Measurements from ENCODE around the gene ADAMTS18. TPM values are rescaled to one million over a fixed set of nuclear protein-coding genes. Genes with fewer than 3 reads are reported as not detected.
"Not testable (repeated sequence)": the region's sequence is repeated elsewhere in the genome, so short reads cannot be mapped to it uniquely, and the experiment has no call there.

Gene ADAMTS18
- total RNA-seq, 1 donor from 2014 or later, result 0.05 TPM

- intact Hi-C loops (cut with micrococcal nuclease), result loop anchor here (10.0 kb wide), 1 partner anchor 1837 kb away; the partner anchor contains the start of gene TMEM170A
- peaks cover 4% of the 10 kb centered on the region for H3K4me1 Mint-ChIP-seq (ENCODE audit: low read depth)
Measured at GRCh38 chr16:77302249-77302648, 132.6 kb downstream of the ADAMTS18 start.

DNA sequence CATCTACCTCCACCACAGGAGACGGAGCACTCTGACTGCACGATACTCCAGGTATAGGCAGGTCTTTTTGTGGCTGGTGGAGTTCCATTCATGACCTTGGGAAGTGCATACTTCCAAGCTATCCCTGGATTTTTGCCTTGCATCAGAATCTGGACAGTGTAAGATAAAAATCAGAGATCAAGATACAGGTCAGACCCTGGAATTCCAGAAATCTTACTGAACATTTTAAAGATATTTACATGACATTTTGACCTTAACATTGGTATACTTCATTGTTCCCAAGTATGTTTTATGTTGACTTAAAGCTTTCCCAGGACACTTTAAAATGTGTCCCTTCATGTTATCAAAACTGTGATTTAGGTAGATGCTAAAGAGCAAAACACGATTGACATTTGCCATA, 134.6 kb downstream of the ADAMTS18 start:
- DNase-seq (ENCODE audit: low spot score), result no peak
- H3K9me3 Mint-ChIP-seq, result no peaks in the 10 kb centered on the region
- intact Hi-C loops (cut with micrococcal nuclease), result loop anchor here (10.0 kb wide), 1 partner anchor 1835 kb away; the partner anchor contains the start of gene TMEM170A
- no peaks in the 10 kb centered on the region for H3K4me1 Mint-ChIP-seq (ENCODE audit: low read depth)
- no peaks in the 10 kb centered on the region for H3K36me3 Mint-ChIP-seq (ENCODE audit: low read depth)
- H3K4me3 Mint-ChIP-seq, result no peak overlapping the region
- H3K27me3 Mint-ChIP-seq (ENCODE audit: insufficient read depth), result peaks cover 3% of the 10 kb centered on the region
- no peak overlapping the region for H3K27ac Mint-ChIP-seq

More at GRCh38 chr16:77302249-77302648, 132.6 kb downstream of the ADAMTS18 start:
- no peak overlapping the region for H3K27ac Mint-ChIP-seq
- DNase-seq (ENCODE audit: low spot score), result no peak
- H3K4me3 Mint-ChIP-seq, result no peak overlapping the region
- no peaks in the 10 kb centered on the region for H3K9me3 Mint-ChIP-seq
- H3K27me3 Mint-ChIP-seq (ENCODE audit: insufficient read depth), result peaks cover 3% of the 10 kb centered on the region
- no peaks in the 10 kb centered on the region for H3K36me3 Mint-ChIP-seq (ENCODE audit: low read depth)

DNA sequence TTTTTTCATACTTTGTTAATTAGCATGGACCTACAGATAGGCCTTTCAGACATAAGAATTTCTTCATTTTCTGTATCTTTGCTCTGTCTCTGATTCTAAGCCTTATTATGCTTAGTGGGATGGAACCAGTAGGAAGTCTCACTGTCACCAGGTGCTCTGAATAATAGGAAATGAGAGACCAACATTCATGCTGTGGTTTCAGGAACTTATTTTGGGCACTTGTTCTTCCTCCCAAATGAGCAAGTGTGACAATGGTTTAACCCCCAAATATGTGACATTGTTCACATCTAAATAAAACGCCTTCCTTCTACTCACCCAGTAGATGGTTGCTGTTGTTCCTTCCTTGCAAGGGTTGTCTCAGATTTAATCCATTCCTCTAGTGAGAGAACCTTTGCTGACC, 135.4 kb downstream of the ADAMTS18 start:
- intact Hi-C loops (cut with micrococcal nuclease), result no loop called here
- H3K4me3 Mint-ChIP-seq, result no peak overlapping the region
- DNase-seq (ENCODE audit: low spot score), result no peak
- H3K27ac Mint-ChIP-seq, result no peak overlapping the region
- H3K9me3 Mint-ChIP-seq, result no peaks in the 10 kb centered on the region
- H3K36me3 Mint-ChIP-seq (ENCODE audit: low read depth), result no peaks in the 10 kb centered on the region
- peaks cover 3% of the 10 kb centered on the region for H3K27me3 Mint-ChIP-seq (ENCODE audit: insufficient read depth)
- no peaks in the 10 kb centered on the region for H3K4me1 Mint-ChIP-seq (ENCODE audit: low read depth)

DNA sequence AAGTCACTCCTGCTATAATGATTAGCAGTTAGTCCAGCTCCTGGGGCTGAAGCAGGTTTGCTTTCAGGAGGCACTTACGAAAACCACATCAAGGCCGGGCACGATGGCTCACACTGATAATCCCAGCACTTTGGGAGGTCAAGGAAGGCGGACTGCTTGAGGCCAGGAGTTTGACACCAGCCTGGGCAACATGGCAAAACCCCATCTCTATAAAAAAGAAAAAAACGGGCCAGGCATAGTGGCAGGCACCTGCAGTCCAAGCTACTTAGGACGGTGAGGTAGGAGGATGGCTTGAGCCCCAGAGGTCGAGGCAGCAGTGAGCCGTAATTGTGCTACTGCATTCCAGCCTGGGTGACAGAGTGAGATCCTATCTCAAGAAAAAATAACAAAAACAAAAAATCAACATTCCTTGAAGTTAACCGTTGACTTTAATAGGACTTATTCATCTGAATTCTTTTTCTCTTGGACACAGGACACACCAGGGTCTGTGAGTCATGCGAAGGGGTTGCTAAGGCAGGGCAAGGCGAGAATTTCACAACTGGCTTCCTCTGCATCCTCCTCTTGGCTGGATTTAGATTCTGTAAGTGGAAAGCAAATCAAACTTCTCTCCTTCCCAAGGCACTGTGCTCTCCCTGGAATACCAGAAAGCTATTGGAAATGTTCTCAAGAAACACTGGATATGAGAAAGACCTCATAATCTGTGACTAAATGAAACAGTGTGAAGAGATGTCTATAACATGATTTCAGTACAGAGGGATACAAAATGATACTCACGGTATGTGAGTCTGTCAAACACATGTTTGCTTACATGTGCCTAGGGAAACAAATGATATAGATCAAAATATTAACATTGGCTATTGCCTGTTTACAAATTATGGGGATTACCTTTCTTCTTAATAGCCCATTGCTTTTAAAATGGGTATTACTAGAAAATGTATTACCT, 136.1 kb downstream of the ADAMTS18 start:
- no peaks in the 10 kb centered on the region for H3K9me3 Mint-ChIP-seq
- intact Hi-C loops (cut with micrococcal nuclease), result no loop called here
- no peak overlapping the region for H3K4me3 Mint-ChIP-seq
- H3K27me3 Mint-ChIP-seq (ENCODE audit: insufficient read depth), result peaks cover 3% of the 10 kb centered on the region
- H3K4me1 Mint-ChIP-seq (ENCODE audit: low read depth), result no peaks in the 10 kb centered on the region
- no peaks in the 10 kb centered on the region for H3K36me3 Mint-ChIP-seq (ENCODE audit: low read depth)
- H3K27ac Mint-ChIP-seq, result no peak overlapping the region
- no peak for DNase-seq (ENCODE audit: low spot score)

- Mint-ChIP-seq H3K27me3 (ENCODE audit: insufficient read depth) (peaks cover 3% of the 10 kb centered on the region), H3K27ac (no peak overlapping the region), H3K36me3 (ENCODE audit: low read depth) (no peaks in the 10 kb centered on the region), H3K9me3 (no peaks in the 10 kb centered on the region), H3K4me3 (no peak overlapping the region), H3K4me1 (ENCODE audit: low read depth) (no peaks in the 10 kb centered on the region)
- DNase-seq (ENCODE audit: low spot score), result no peak
- intact Hi-C loops (cut with micrococcal nuclease), result no loop called here
Measured at GRCh38 chr16:77297996-77298395, 136.8 kb downstream of the ADAMTS18 start.

- H3K4me3 Mint-ChIP-seq, result no peak overlapping the region
- no peak overlapping the region for H3K27ac Mint-ChIP-seq
- no peaks in the 10 kb centered on the region for H3K9me3 Mint-ChIP-seq
- intact Hi-C loops (cut with micrococcal nuclease), result no loop called here
- peaks cover 7% of the 10 kb centered on the region for H3K27me3 Mint-ChIP-seq (ENCODE audit: insufficient read depth)
- H3K36me3 Mint-ChIP-seq (ENCODE audit: low read depth), result no peaks in the 10 kb centered on the region
- no peaks in the 10 kb centered on the region for H3K4me1 Mint-ChIP-seq (ENCODE audit: low read depth)
- DNase-seq (ENCODE audit: low spot score), result no peak
Measured at GRCh38 chr16:77295896-77296295, 138.9 kb downstream of the ADAMTS18 start.

DNA sequence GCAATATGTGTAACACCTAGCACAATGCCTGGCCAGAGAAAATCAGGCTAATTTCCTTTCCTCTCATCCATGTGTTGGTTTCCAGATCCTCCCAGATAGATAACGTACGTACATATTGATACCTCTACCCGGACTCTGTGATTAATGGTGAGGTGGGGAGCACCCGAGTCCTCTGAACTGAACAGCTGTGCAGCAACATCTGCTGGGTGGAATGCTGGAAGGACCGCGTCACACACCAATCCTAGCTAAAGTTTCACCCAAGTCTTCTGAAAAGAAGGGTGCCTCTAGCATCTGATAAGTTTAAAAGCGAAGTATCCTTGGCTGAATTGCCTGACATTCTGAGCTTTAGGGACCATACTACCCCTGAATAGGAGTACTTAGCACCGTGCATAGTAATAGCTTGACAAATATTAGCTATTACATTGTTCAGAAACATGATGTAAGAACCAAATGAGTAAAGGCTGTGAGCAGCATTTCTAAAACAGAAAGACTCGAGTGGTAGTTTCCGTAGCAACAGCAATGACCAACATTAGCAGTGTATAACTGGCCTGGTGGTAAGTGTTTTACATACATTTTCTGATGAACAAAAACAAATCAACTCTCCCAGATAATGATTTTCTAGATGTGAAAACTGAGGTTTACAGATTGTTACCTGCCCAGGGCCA, 144.3 kb downstream of the ADAMTS18 start:
- Mint-ChIP-seq H3K9me3 (no peaks in the 10 kb centered on the region), H3K4me3 (no peak overlapping the region), H3K36me3 (ENCODE audit: low read depth) (no peaks in the 10 kb centered on the region), H3K27me3 (ENCODE audit: insufficient read depth) (peaks cover 7% of the 10 kb centered on the region), H3K4me1 (ENCODE audit: low read depth) (no peaks in the 10 kb centered on the region), H3K27ac (no peak overlapping the region)
- no peak for DNase-seq (ENCODE audit: low spot score)
- intact Hi-C loops (cut with micrococcal nuclease), result no loop called here

GRCh38 chr16:77289331-77289809, 145.5 kb downstream of the ADAMTS18 start:
- H3K27me3 Mint-ChIP-seq (ENCODE audit: insufficient read depth), result peaks cover 7% of the 10 kb centered on the region
- intact Hi-C loops (cut with micrococcal nuclease), result no loop called here

DNA sequence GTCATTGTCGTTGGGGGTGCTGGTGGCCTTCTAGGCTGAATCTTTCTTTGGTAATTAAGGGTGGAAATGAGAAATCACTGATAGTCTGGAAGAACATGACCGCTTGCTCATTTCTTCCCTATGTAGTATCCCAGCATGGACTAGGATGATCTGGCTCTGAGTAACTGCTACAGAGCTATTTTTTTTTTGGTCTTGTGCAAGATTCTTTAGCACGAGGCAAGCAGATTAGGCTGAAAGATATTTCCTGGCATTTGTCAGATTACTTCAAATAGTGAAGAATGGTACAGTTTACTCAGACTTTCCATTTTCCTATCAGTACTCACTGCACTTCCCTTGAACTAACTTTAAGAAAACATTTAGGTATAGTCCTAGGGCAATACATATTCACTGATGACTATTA, 146.6 kb downstream of the ADAMTS18 start:
- H3K4me1 Mint-ChIP-seq (ENCODE audit: low read depth), result no peaks in the 10 kb centered on the region
- H3K27ac Mint-ChIP-seq, result no peak overlapping the region
- H3K27me3 Mint-ChIP-seq (ENCODE audit: insufficient read depth), result peaks cover 7% of the 10 kb centered on the region
- DNase-seq (ENCODE audit: low spot score), result no peak
- no peak overlapping the region for H3K4me3 Mint-ChIP-seq
- H3K9me3 Mint-ChIP-seq, result no peaks in the 10 kb centered on the region
- H3K36me3 Mint-ChIP-seq (ENCODE audit: low read depth), result no peaks in the 10 kb centered on the region
- intact Hi-C loops (cut with micrococcal nuclease), result no loop called here

More at GRCh38 chr16:77289331-77289809, 145.5 kb downstream of the ADAMTS18 start:
- no peaks in the 10 kb centered on the region for H3K9me3 Mint-ChIP-seq
- no peak for DNase-seq (ENCODE audit: low spot score)
- no peak overlapping the region for H3K4me3 Mint-ChIP-seq
- no peaks in the 10 kb centered on the region for H3K36me3 Mint-ChIP-seq (ENCODE audit: low read depth)
- no peak overlapping the region for H3K27ac Mint-ChIP-seq
- no peaks in the 10 kb centered on the region for H3K4me1 Mint-ChIP-seq (ENCODE audit: low read depth)

DNA sequence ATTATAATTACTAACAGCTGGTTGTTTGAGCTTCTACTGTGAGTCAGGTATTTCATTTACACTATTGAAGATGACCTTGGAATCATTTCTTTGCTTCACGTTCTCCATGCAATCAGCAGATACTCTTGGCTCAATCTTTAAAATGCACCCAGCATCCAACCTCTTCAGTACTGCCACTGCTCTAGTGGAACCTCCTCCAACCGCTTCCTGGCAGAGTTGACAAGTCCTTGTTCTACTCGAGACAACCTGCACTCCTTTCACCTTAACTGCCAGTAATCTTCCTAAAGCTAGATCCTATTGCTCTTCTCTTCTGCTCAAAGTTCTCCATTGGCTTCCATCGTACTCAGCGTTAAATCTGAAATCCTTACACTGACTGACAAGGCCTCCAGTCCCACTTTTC, 149.2 kb downstream of the ADAMTS18 start:
- intact Hi-C loops (cut with micrococcal nuclease), result no loop called here

GRCh38 chr16:77282345-77282744, 152.5 kb downstream of the ADAMTS18 start:
- intact Hi-C loops (cut with micrococcal nuclease), result no loop called here
- Mint-ChIP-seq H3K27ac (no peak overlapping the region), H3K4me1 (ENCODE audit: low read depth) (no peaks in the 10 kb centered on the region), H3K4me3 (no peak overlapping the region), H3K9me3 (no peaks in the 10 kb centered on the region), H3K27me3 (ENCODE audit: insufficient read depth) (no peaks in the 10 kb centered on the region), H3K36me3 (ENCODE audit: low read depth) (no peaks in the 10 kb centered on the region)
- DNase-seq (ENCODE audit: low spot score), result no peak

More for the DNA sequence above, 149.2 kb downstream of the ADAMTS18 start:
- DNase-seq (ENCODE audit: low spot score), result no peak
- H3K9me3 Mint-ChIP-seq, result no peaks in the 10 kb centered on the region
- no peak overlapping the region for H3K27ac Mint-ChIP-seq
- H3K4me3 Mint-ChIP-seq, result no peak overlapping the region
- H3K4me1 Mint-ChIP-seq (ENCODE audit: low read depth), result no peaks in the 10 kb centered on the region
- H3K27me3 Mint-ChIP-seq (ENCODE audit: insufficient read depth), result peaks cover 2% of the 10 kb centered on the region
- no peaks in the 10 kb centered on the region for H3K36me3 Mint-ChIP-seq (ENCODE audit: low read depth)

GRCh38 chr16:77279316-77279715, 155.5 kb downstream of the ADAMTS18 start:
- H3K4me1 Mint-ChIP-seq (ENCODE audit: low read depth); intact Hi-C loops (cut with micrococcal nuclease): not testable (repeated sequence)

DNA sequence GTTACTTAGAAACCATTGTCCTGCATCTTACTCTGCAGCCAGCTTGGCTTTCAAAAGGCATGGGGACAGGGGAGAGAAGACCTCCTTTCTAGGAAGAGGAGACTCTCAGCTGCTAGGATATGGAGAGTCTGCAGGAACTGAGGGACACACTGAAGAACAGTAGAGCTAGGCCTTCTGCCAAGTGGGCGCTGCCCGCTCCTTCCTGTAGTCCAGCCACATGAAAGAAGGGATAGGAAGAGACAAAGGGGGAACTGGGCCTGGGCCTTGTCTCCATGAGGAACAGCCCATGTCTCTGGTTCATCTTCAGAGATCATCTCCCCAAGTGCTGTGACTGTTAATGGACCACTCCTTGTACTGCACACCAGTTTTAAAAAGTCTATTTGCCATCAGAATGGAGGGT, 157.3 kb downstream of the ADAMTS18 start:
- Mint-ChIP-seq H3K27me3 (ENCODE audit: insufficient read depth) (peaks cover 3% of the 10 kb centered on the region), H3K27ac (no peak overlapping the region), H3K4me1 (ENCODE audit: low read depth) (no peaks in the 10 kb centered on the region), H3K9me3 (no peaks in the 10 kb centered on the region), H3K4me3 (no peak overlapping the region), H3K36me3 (ENCODE audit: low read depth) (no peaks in the 10 kb centered on the region)
- intact Hi-C loops (cut with micrococcal nuclease), result no loop called here
- DNase-seq (ENCODE audit: low spot score), result no peak

More at GRCh38 chr16:77279316-77279715, 155.5 kb downstream of the ADAMTS18 start:
- not testable (repeated sequence) for H3K36me3 Mint-ChIP-seq (ENCODE audit: low read depth); H3K27ac Mint-ChIP-seq; DNase-seq (ENCODE audit: low spot score); H3K9me3 Mint-ChIP-seq; H3K27me3 Mint-ChIP-seq (ENCODE audit: insufficient read depth); H3K4me3 Mint-ChIP-seq

Measured in activated T-helper 1 cell treated with anti-CD3 and anti-CD28 coated beads, Interleukin-12 subunit alpha, Interleukin-12 subunit beta, Interleukin-2, Interleukin-4 antibody, amounts not matched to agents 30 ng/mL and 10 ng/mL and 1 ng/mL, durations not matched to agents 14 hours and 24 hours and 36 hours (primary cell).